Stimulated activated CD4-positive, alpha-beta T cell treated with anti-CD3 and anti-CD28 coated beads, Interleukin-1b, Interleukin-23, amount 100 ng/mL, for 4 hours (primary cell): ENCODE data around the gene TMOD2.

Experiments used
- DNase-seq, 2 donors: peaks; one replicate each; pipeline ENCODE4 v3.0.0-alpha.2; 2020; ENCODE audit warnings: low read depth in 2 of 2

Gene TMOD2

GRCh38 chr15:51736069-51736468 lies 15.3 kb upstream of the TMOD2 start:
- no peak for DNase-seq

GRCh38 chr15:51736751-51737521 lies 14.5 kb upstream of the TMOD2 start:
- peak in 1 of 2 donors; percentile 46 for DNase-seq

- DNase-seq, result peak; percentile 67 to 68
Measured at GRCh38 chr15:51737522-51738305, 13.7 kb upstream of the TMOD2 start, which contains the start of gene LYSMD2. Gene LYSMD2, minus strand, starts transcription at chr15:51737655. Its CDS starts 33 bp downstream, at chr15:51737622.

- DNase-seq, result no peak
Measured at GRCh38 chr15:51738553-51738952, 12.8 kb upstream of the TMOD2 start.

- no peak for DNase-seq
Measured at GRCh38 chr15:51739061-51739712, 12.2 kb upstream of the TMOD2 start.

DNA sequence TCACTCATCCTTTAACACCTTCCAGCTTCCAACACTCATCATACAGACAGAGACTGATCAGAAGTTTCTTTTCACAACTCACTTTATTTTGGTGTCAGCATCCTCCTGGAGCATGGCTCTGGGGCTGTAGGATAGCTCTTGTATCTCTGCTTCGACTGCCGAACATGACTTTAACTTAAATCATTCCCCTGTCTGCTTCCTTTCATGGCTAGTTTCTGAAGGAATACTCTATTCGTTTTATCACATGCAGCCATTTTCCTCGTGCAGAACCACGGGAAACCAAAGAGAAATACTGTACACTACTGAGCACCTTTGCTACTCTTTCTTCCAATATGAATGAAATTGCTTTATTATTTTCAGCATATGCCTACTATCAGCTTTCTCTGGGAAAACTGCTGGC lies 2.1 kb upstream of the TMOD2 start:
- no peak for DNase-seq

DNA sequence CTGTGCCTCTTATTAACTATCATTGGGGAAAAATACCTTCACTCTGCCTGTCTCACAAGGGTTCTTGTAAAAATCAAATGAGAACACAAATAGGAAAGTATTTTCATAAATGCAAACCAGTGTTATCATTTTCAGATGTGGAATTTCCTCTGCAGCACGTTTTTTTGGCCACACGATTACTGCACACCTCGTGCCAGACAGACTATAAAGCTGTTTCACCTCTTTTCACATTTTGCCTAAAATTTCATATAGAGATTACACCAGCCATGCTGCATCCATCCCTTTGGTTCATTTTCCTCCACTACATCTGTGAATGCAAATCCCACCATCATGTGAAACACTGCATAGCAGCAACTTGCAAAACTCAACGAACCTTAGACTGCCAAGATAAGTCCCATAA lies 1.2 kb upstream of the TMOD2 start:
- DNase-seq, result no peak

DNA sequence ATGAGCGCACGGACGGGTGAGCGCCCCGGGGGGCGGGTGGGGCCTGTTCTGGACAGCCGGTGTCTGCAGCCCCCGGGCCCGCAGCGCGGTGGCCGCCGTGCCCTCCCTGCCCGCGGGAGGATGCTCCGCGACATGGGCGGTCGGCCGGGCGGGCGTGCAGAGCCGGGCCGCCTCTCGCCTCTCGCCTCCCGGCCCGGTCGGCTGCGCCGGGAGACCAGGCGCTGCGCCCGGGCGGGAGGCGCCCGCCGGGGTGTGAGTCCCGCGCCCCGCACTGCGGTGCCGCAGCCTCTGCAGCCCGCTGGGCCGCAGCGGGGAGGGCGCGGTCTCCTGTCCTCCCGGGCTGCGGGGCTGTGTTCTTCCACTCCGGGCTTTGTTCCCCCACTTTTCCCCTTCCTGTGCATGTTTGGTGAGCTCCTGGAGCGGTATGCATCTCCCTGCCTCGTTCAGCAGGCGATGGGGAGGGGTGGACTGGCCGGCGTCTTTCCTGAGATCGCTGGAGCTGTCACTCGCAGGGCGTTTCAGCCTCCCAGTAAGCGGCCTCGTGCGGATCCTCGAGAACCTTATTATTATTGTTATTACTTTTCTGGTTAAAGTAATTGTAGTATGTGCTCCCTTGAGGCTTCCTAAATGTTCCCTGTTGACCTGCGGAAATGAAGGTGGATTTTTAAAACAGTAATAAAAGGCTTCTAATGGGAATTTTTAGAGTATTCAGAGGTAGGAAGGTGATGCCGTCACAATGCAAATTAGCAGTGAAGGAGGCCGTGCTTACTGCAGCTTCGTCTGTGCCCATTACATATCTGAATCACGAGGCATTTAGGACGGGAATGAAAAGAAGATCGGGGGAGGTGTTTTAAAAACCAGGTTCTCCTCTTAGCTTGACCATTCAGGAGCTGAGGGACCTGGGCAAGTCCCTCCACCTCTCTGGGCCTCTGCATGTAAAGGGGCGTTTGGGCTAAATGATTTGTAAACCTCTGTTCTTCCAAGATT lies 593 bp downstream of the TMOD2 start:
- DNase-seq, result peak in 1 of 2 donors; percentile 14

DNA sequence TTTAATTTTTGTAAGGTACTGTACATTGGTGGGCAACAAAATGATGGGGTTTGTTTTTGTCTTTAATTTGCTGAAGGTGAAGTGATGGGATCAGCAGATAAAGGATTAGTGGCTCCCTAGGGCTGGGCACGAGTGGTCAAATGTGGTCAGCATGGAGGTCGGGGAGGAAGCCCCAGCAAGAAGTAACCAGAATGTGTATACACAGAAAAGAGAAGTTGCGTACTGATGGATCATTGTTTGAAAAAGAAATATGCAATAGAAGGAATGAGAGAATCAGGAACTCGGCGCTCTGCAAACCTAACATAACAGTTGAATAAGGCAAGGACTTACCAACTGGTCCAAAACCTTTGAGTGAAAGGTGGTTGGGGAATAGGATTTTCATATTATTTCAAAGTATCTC lies 1.5 kb downstream of the TMOD2 start:
- DNase-seq, result no peak

GRCh38 chr15:51754267-51754666 lies 2.9 kb downstream of the TMOD2 start:
- DNase-seq, result no peak

- DNase-seq, result no peak
Measured at GRCh38 chr15:51755790-51756189, 4.4 kb downstream of the TMOD2 start.

- DNase-seq, result no peak
Measured at GRCh38 chr15:51756482-51756881, 5.1 kb downstream of the TMOD2 start.

GRCh38 chr15:51757450-51757849 lies 6.1 kb downstream of the TMOD2 start:
- no peak for DNase-seq

DNA sequence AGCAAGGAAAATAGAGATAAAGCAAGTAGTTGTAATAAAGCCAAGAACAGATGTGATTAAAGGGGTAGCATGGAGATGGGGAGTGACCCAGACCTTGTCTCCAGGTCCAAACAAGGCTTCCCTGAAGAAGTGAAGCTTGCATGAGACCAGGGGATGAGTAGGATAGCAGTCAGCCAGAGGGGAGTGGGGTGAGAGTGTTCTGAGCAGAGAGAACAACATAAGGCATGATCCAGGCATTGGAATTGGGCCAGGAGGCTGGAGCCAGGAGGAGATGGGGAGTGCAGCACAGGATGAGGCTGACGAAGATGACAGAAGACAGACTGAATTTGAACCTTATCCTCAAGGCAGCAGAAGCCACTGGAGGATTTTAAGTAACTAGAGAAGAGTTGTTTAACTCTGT lies 7.2 kb downstream of the TMOD2 start:
- no peak for DNase-seq

DNA sequence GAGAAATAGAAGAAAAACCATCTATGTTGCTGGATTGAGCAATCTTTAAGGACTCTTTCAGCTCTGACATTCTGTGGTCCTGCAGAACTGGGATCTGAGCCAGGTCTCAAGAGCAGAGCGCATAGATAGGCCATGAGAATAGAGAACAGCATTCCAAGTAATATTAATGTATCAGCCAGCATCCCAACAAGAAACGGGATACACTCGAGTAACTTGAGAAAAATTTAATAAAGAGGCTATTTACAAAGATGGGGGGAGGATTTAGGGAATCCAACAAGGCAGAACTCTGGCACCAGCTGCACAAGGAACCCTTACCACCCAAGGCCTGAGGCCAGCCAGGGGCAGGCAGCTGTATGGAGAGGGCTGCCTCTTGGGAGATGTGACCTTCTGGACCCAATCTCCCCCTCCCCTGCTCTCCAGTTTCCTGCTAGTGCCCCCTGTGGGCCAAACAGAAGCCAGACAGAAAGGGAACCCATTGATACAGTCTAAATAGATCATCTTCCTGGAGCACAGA lies 8.2 kb downstream of the TMOD2 start:
- DNase-seq, result no peak

DNA sequence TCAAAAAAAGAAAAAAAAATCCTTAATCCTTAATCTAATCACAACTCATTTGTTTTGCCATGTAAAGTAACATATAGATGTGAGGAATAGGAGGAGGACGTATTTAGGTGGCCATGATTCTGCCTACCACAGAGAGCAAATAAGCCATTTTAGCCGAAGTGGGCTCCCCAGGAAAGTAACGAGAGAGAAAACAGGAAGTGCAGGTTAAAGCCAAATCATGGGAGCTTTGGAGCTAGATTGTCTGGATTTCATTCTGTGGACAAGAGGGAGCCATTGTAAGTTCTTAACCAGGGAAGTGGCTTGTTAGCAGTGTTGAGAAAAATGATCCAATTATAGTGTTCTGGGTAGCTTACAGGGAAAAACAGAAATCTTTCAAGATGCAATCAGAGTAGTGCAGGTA lies 9.4 kb downstream of the TMOD2 start:
- no peak for DNase-seq

DNA sequence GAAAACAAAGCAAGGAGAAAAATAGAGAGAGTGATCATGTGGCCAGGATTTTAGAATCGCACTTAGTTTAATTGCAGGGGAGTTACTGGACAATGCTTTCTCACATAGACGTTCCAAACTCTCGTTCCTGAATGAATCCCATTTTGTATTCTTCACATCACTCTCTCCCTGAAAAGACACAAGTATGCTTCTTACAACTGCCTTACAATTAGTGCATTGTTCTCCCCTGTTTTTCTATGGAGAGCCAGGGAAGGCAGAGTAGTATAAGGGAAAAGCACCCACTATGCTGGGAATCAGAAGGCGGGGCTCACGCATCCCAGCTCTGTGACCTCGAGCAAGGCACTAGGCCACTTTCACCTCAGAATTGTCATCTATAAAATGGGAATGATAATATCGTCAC lies 14.4 kb downstream of the TMOD2 start:
- no peak for DNase-seq

DNA sequence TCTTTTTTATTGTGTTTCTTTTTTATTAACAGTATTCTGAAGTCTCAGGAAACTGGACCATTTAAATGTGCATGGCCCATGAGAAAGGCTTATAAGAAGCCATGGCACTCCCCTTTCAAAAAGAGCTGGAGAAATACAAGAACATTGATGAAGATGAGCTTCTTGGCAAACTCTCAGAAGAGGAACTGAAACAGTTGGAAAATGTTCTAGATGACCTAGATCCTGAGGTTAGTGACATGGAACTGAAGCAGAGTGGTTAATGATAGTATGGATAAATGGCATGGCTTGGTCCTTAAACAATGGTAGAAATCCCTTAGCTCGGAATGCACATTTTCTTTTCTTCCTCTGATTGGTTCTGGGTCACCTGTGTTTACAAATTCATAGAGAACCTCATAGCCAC lies 14.9 kb downstream of the TMOD2 start:
- DNase-seq, result no peak

GRCh38 chr15:51768018-51768417 lies 16.6 kb downstream of the TMOD2 start:
- no peak for DNase-seq

DNA sequence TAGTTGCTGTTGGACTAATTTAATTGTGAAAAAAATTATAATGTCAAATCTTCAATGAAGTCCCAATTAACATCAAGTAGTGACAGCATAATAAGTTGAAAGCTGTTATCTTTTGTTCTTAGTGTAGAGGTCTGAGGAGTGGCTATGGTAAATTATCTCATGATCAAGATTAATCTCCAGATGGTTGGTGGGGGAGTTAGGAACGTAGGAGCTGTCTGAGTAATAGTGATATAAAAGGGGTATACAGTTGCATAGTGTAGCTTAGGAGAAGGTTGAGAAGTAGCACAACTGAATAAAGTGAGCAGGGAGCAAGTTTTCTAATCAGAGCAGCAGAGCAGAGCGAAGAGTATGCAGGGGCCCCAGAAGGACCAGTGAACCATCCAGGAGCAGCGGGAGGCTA lies 19.5 kb downstream of the TMOD2 start:
- DNase-seq, result no peak

GRCh38 chr15:51771773-51772172 lies 20.4 kb downstream of the TMOD2 start:
- no peak for DNase-seq
